Hepatocyte (in vitro differentiated cells): Measurements from ENCODE around the gene IL1RAPL1.

Source experiments
- EZH2phosphoT487 ChIP-seq: fragments of 200-600 bp; sonication (generic); IDR thresholded peaks from one replicate; pipeline ENCODE4 v1.6.1; 2018; ENCODE audit warnings: antibody characterized with exemption, mild to moderate bottlenecking, low read depth, moderate library complexity; ENCODE audit not compliant: unreplicated experiment, severe bottlenecking
- TF ChIP-seq, protein P1 (sequence below): fragments of 200-600 bp; sonication (generic); IDR thresholded peaks from 2 replicates; pipeline ENCODE4 v1.5.1; 2016; ENCODE audit warnings: antibody characterized with exemption, mild to moderate bottlenecking; ENCODE audit not compliant: poor library complexity

DNA sequence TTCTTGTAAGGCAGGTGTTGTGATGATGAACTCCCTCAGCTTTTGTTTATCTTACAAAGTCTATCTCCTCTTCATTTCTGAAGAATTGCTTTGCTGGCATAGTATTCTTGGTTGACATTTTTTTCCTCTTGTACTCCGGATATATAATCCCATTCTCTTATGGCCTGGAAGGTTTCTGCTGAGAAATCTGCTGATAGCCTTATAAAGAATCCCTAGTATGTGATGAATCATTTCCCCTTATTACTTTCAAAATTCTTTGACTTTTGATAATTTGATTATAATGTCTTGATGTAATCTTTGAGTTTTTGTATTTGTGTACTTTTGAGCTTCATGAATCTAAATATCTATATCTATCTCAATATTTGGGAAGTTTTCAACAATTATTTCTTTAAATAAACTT, 972.8 kb downstream of the IL1RAPL1 start:
- TF ChIP-seq EZH2phosphoT487: no peak
- TF ChIP-seq, protein P1, sequence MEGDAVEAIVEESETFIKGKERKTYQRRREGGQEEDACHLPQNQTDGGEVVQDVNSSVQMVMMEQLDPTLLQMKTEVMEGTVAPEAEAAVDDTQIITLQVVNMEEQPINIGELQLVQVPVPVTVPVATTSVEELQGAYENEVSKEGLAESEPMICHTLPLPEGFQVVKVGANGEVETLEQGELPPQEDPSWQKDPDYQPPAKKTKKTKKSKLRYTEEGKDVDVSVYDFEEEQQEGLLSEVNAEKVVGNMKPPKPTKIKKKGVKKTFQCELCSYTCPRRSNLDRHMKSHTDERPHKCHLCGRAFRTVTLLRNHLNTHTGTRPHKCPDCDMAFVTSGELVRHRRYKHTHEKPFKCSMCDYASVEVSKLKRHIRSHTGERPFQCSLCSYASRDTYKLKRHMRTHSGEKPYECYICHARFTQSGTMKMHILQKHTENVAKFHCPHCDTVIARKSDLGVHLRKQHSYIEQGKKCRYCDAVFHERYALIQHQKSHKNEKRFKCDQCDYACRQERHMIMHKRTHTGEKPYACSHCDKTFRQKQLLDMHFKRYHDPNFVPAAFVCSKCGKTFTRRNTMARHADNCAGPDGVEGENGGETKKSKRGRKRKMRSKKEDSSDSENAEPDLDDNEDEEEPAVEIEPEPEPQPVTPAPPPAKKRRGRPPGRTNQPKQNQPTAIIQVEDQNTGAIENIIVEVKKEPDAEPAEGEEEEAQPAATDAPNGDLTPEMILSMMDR: no peak
